SK-N-SH treated with all-trans-retinoic acid at 6 μM for 48 hours (cell line): ENCODE data around the gene PPIG.

Experiments used
- ATAC-seq: fragments of 200-7000 bp; cut with Tn5 transposase; 3 replicates; pipeline ENCODE4 v1.9.1; 2020; ENCODE audit warnings: mild to moderate bottlenecking, moderate library complexity
- ARNTL ChIP-seq: fragments of 450-650 bp; formaldehyde crosslinking; IDR thresholded peaks from 2 replicates; pipeline ENCODE4 v1.5.0; 2020; ENCODE audit warnings: low read depth, mild to moderate bottlenecking, moderate library complexity, borderline replicate concordance
- BACH2 ChIP-seq: fragments of 250-450 bp; sonication (Bioruptor Pico); IDR thresholded peaks from 2 replicates; pipeline ENCODE4 v1.9.0; 2021; ENCODE audit warnings: mild to moderate bottlenecking, borderline replicate concordance
- CSDC2 ChIP-seq: fragments of 250-450 bp; sonication (Bioruptor Pico); IDR thresholded peaks from 2 replicates; pipeline ENCODE4 v1.5.0; 2020; ENCODE audit warnings: mild to moderate bottlenecking, moderate library complexity
- ESRRG ChIP-seq: fragments of 250-450 bp; sonication (Bioruptor Pico); IDR thresholded peaks from 2 replicates; pipeline ENCODE4 v1.6.1; 2021; ENCODE audit warnings: mild to moderate bottlenecking
- GLIS3 ChIP-seq: fragments of 250-450 bp; sonication (Bioruptor Pico); IDR thresholded peaks from 2 replicates; pipeline ENCODE4 v1.5.0; 2020; ENCODE audit warnings: mild to moderate bottlenecking, moderate library complexity
- ISL1 ChIP-seq: fragments of 250-450 bp; sonication (Bioruptor Pico); IDR thresholded peaks from 2 replicates; pipeline ENCODE4 v2.1.2; 2022; ENCODE audit warnings: mild to moderate bottlenecking, moderate library complexity
- OSR1 ChIP-seq: fragments of 250-450 bp; sonication (Bioruptor Pico); IDR thresholded peaks from 2 replicates; pipeline ENCODE4 v1.8.0; 2022; ENCODE audit warnings: moderate library complexity, mild to moderate bottlenecking, inconsistent platforms
- PPARA ChIP-seq: fragments of 250-450 bp; sonication (Bioruptor Pico); IDR thresholded peaks from 2 replicates; pipeline ENCODE4 v1.5.0; 2020; ENCODE audit warnings: mild to moderate bottlenecking, borderline replicate concordance
- RARB ChIP-seq: fragments of 250-450 bp; sonication (Bioruptor Pico); IDR thresholded peaks from 2 replicates; pipeline ENCODE4 v1.8.0; 2021; ENCODE audit warnings: mild to moderate bottlenecking, moderate library complexity
- SNAI2 ChIP-seq: fragments of 250-450 bp; sonication (Bioruptor Pico); IDR thresholded peaks from 2 replicates; pipeline ENCODE4 v1.5.0; 2020; ENCODE audit warnings: mild to moderate bottlenecking, moderate library complexity
- TCF4 ChIP-seq: fragments of 250-450 bp; sonication (Bioruptor Pico); IDR thresholded peaks from 2 replicates; pipeline ENCODE4 v1.8.0; 2021; ENCODE audit warnings: mild to moderate bottlenecking, moderate library complexity, borderline replicate concordance
- TOX ChIP-seq: fragments of 250-450 bp; sonication (Bioruptor Pico); IDR thresholded peaks from 2 replicates; pipeline ENCODE4 v1.8.0; 2021; ENCODE audit warnings: mild to moderate bottlenecking, moderate library complexity, borderline replicate concordance
- ZC3H10 ChIP-seq: fragments of 250-450 bp; sonication (Bioruptor Pico); IDR thresholded peaks from 2 replicates; pipeline ENCODE4 v1.5.1; 2021; ENCODE audit warnings: mild to moderate bottlenecking, moderate library complexity
- ZFP3 ChIP-seq: fragments of 250-450 bp; sonication (Bioruptor Pico); IDR thresholded peaks from 2 replicates; pipeline ENCODE4 v1.5.0; 2020; ENCODE audit warnings: mild to moderate bottlenecking, moderate library complexity
- ZFP30 ChIP-seq: fragments of 450-650 bp; formaldehyde crosslinking; IDR thresholded peaks from 2 replicates; pipeline ENCODE4 v1.5.0; 2022; ENCODE audit warnings: mild to moderate bottlenecking, moderate library complexity
- ZNF565 ChIP-seq: fragments of 450-650 bp; formaldehyde crosslinking; conservative IDR thresholded peaks from 2 replicates; pipeline ENCODE4 v1.5.0; 2020; ENCODE audit warnings: low read depth, mild to moderate bottlenecking, moderate library complexity
- ZNF70 ChIP-seq: fragments of 450-650 bp; formaldehyde crosslinking; IDR thresholded peaks from 2 replicates; pipeline ENCODE4 v1.5.0; 2020; ENCODE audit warnings: mild to moderate bottlenecking, moderate library complexity
- ZNF8 ChIP-seq: fragments of 450-650 bp; formaldehyde crosslinking; IDR thresholded peaks from 2 replicates; pipeline ENCODE4 v1.5.0; 2020; ENCODE audit warnings: mild to moderate bottlenecking, moderate library complexity
- TF ChIP-seq, protein P1 (sequence below): fragments of 250-450 bp; sonication (Bioruptor Pico); IDR thresholded peaks from 2 replicates; pipeline ENCODE4 v1.5.1; 2020; ENCODE audit warnings: low read depth, mild to moderate bottlenecking, moderate library complexity
- TF ChIP-seq, protein P2 (sequence below): fragments of 250-450 bp; sonication (Bioruptor Pico); IDR thresholded peaks from 2 replicates; pipeline ENCODE4 v1.8.0; 2021; ENCODE audit warnings: low read depth, mild to moderate bottlenecking, moderate library complexity, borderline replicate concordance
- TF ChIP-seq, protein P3 (sequence below): fragments of 250-450 bp; sonication (Bioruptor Pico); IDR thresholded peaks from 2 replicates; pipeline ENCODE4 v1.5.0; 2020; ENCODE audit warnings: mild to moderate bottlenecking, moderate library complexity
- TF ChIP-seq, protein P4 (sequence below): fragments of 250-450 bp; sonication (Bioruptor Pico); IDR thresholded peaks from 2 replicates; pipeline ENCODE4 v1.8.0; 2020; ENCODE audit warnings: mild to moderate bottlenecking, moderate library complexity, borderline replicate concordance
- TF ChIP-seq, protein P5 (sequence below): fragments of 250-450 bp; sonication (Bioruptor Pico); IDR thresholded peaks from 2 replicates; pipeline ENCODE4 v1.5.1; 2021; ENCODE audit warnings: mild to moderate bottlenecking, moderate library complexity

The PPIG gene

DNA sequence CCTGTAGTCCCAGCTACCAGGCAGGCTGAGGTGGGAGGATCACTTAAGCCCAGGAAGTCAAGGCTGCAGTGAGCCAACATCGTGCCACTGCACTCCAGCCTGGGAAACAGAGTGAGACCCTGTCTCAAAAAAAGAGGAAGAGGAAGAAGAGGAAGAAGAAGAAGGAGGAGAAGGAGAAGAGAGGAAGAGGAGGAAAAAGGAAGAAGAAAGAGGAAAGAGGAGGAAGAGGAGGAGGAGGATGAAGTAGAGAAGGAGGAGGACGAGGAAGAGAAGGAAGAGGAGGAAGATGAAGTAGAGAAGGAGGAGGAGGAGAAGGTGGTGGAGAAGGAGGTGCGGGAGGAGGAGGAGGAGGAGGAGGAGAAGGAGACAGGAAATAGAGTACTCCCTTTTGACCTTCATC, 72.0 kb downstream of the PPIG start (continued):
- no peak for TF ChIP-seq ISL1 (CRISPR knock-in tag)
- TF ChIP-seq, all 23 proteins: peak for 0

DNA sequence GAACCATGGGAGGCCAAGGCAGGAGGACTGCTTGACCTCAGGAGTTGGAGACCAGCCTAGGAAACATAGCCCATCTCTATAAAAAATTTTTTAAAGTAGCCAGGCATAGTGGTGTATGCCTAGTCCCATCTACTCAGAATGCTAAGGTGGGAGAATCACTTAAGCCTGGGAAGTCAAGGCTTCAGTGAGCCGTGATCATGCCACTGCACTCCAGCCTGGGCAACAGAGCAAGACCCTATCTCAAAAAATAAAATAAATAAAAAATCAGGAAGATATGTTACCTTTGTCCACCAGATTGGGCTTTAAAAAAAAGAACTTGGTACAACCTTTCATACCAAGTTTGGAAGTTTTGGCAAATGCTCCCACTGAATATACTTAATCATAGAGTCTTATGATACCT, 74.7 kb downstream of the PPIG start:
- TF ChIP-seq ZFP3 (CRISPR knock-in tag) (no peak), TOX (no peak), SNAI2 (CRISPR knock-in tag) (no peak), ZNF8 (CRISPR knock-in tag) (no peak), OSR1 (CRISPR knock-in tag) (no peak), ZNF70 (no peak), TCF4 (CRISPR knock-in tag) (no peak), RARB (CRISPR knock-in tag) (no peak), ZNF565 (CRISPR knock-in tag) (no peak), CSDC2 (CRISPR knock-in tag) (no peak), BACH2 (CRISPR knock-in tag) (no peak), ISL1 (CRISPR knock-in tag) (no peak), ESRRG (CRISPR knock-in tag) (no peak), PPARA (CRISPR knock-in tag) (no peak), ARNTL (CRISPR knock-in tag) (no peak)
- TF ChIP-seq, protein P1, sequence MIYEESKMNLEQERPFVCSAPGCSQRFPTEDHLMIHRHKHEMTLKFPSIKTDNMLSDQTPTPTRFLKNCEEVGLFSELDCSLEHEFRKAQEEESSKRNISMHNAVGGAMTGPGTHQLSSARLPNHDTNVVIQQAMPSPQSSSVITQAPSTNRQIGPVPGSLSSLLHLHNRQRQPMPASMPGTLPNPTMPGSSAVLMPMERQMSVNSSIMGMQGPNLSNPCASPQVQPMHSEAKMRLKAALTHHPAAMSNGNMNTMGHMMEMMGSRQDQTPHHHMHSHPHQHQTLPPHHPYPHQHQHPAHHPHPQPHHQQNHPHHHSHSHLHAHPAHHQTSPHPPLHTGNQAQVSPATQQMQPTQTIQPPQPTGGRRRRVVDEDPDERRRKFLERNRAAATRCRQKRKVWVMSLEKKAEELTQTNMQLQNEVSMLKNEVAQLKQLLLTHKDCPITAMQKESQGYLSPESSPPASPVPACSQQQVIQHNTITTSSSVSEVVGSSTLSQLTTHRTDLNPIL = no peak
- TF ChIP-seq, protein P2, sequence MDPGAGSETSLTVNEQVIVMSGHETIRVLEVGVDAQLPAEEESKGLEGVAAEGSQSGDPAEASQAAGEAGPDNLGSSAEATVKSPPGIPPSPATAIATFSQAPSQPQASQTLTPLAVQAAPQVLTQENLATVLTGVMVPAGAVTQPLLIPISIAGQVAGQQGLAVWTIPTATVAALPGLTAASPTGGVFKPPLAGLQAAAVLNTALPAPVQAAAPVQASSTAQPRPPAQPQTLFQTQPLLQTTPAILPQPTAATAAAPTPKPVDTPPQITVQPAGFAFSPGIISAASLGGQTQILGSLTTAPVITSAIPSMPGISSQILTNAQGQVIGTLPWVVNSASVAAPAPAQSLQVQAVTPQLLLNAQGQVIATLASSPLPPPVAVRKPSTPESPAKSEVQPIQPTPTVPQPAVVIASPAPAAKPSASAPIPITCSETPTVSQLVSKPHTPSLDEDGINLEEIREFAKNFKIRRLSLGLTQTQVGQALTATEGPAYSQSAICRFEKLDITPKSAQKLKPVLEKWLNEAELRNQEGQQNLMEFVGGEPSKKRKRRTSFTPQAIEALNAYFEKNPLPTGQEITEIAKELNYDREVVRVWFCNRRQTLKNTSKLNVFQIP (CRISPR knock-in tag) = no peak
- TF ChIP-seq, protein P3, sequence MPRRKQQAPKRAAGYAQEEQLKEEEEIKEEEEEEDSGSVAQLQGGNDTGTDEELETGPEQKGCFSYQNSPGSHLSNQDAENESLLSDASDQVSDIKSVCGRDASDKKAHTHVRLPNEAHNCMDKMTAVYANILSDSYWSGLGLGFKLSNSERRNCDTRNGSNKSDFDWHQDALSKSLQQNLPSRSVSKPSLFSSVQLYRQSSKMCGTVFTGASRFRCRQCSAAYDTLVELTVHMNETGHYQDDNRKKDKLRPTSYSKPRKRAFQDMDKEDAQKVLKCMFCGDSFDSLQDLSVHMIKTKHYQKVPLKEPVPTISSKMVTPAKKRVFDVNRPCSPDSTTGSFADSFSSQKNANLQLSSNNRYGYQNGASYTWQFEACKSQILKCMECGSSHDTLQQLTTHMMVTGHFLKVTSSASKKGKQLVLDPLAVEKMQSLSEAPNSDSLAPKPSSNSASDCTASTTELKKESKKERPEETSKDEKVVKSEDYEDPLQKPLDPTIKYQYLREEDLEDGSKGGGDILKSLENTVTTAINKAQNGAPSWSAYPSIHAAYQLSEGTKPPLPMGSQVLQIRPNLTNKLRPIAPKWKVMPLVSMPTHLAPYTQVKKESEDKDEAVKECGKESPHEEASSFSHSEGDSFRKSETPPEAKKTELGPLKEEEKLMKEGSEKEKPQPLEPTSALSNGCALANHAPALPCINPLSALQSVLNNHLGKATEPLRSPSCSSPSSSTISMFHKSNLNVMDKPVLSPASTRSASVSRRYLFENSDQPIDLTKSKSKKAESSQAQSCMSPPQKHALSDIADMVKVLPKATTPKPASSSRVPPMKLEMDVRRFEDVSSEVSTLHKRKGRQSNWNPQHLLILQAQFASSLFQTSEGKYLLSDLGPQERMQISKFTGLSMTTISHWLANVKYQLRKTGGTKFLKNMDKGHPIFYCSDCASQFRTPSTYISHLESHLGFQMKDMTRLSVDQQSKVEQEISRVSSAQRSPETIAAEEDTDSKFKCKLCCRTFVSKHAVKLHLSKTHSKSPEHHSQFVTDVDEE = no peak
- TF ChIP-seq, protein P4, sequence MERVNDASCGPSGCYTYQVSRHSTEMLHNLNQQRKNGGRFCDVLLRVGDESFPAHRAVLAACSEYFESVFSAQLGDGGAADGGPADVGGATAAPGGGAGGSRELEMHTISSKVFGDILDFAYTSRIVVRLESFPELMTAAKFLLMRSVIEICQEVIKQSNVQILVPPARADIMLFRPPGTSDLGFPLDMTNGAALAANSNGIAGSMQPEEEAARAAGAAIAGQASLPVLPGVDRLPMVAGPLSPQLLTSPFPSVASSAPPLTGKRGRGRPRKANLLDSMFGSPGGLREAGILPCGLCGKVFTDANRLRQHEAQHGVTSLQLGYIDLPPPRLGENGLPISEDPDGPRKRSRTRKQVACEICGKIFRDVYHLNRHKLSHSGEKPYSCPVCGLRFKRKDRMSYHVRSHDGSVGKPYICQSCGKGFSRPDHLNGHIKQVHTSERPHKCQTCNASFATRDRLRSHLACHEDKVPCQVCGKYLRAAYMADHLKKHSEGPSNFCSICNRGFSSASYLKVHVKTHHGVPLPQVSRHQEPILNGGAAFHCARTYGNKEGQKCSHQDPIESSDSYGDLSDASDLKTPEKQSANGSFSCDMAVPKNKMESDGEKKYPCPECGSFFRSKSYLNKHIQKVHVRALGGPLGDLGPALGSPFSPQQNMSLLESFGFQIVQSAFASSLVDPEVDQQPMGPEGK (CRISPR knock-in tag) = no peak
- TF ChIP-seq, protein P5, sequence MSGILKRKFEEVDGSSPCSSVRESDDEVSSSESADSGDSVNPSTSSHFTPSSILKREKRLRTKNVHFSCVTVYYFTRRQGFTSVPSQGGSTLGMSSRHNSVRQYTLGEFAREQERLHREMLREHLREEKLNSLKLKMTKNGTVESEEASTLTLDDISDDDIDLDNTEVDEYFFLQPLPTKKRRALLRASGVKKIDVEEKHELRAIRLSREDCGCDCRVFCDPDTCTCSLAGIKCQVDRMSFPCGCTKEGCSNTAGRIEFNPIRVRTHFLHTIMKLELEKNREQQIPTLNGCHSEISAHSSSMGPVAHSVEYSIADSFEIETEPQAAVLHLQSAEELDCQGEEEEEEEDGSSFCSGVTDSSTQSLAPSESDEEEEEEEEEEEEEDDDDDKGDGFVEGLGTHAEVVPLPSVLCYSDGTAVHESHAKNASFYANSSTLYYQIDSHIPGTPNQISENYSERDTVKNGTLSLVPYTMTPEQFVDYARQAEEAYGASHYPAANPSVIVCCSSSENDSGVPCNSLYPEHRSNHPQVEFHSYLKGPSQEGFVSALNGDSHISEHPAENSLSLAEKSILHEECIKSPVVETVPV (CRISPR knock-in tag) = no peak
- no peak for ATAC-seq

DNA sequence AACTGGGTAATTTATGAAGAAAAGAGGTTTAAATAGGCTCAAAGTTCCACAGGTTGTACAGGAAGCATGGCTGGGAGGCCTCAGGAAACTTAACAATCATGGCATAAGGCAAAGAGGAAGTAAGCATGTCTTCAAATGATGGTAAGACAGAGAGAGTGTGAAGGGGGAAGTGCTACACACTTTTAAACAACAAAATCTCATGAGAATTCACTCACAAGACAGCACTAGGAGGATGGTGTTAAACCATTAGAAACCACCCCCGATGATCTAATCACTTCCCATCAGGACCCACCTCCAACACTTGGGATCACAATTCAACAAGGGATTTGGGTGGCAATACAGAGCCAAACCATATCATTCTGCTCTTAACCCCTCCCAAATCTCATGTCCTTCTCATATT, 75.2 kb downstream of the PPIG start:
- ATAC-seq = no peak
- TF ChIP-seq, protein P4 (CRISPR knock-in tag) = no peak
- TF ChIP-seq ZFP30 (CRISPR knock-in tag) (no peak), TCF4 (CRISPR knock-in tag) (no peak), ARNTL (CRISPR knock-in tag) (no peak), ESRRG (CRISPR knock-in tag) (no peak), PPARA (CRISPR knock-in tag) (no peak), CSDC2 (CRISPR knock-in tag) (no peak), GLIS3 (CRISPR knock-in tag) (no peak), ZC3H10 (CRISPR knock-in tag) (no peak)
- TF ChIP-seq, protein P1 = no peak
- TF ChIP-seq, protein P5 (CRISPR knock-in tag) = no peak
- TF ChIP-seq, protein P2 (CRISPR knock-in tag) = no peak
